Ishikawa (cell line): ENCODE results near the gene SNX4.

Source experiments
- CEBPB ChIP-seq: IDR thresholded peaks from 2 replicates; pipeline ENCODE4 v1.6.1; 2012
- CREB1 ChIP-seq: IDR thresholded peaks from 2 replicates; pipeline ENCODE4 v1.6.1; 2012; ENCODE audit warnings: low read depth
- EGR1 ChIP-seq: IDR thresholded peaks from 2 replicates; pipeline ENCODE4 v1.6.1; 2012
- EP300 ChIP-seq: IDR thresholded peaks from 2 replicates; pipeline ENCODE4 v1.6.1; 2012; ENCODE audit warnings: borderline replicate concordance
- FOXM1 ChIP-seq: IDR thresholded peaks from 2 replicates; pipeline ENCODE4 v1.6.1; 2012; ENCODE audit warnings: low read depth, borderline replicate concordance
- NFIC ChIP-seq: IDR thresholded peaks from 2 replicates; pipeline ENCODE4 v1.6.1; 2012
- RAD21 ChIP-seq: IDR thresholded peaks from 2 replicates; pipeline ENCODE4 v1.6.1; 2012; ENCODE audit warnings: low read depth
- REST ChIP-seq: IDR thresholded peaks from 2 replicates; pipeline ENCODE4 v1.6.1; 2012; ENCODE audit warnings: low read depth, mild to moderate bottlenecking
- TAF1 ChIP-seq: IDR thresholded peaks from 2 replicates; pipeline ENCODE4 v1.6.1; 2012; ENCODE audit warnings: low read depth, mild to moderate bottlenecking
- TCF12 ChIP-seq: IDR thresholded peaks from 2 replicates; pipeline ENCODE4 v1.6.1; 2012; ENCODE audit warnings: low read depth
- TEAD4 ChIP-seq: IDR thresholded peaks from 2 replicates; pipeline ENCODE4 v1.6.1; 2012
- YY1 ChIP-seq: IDR thresholded peaks from 2 replicates; pipeline ENCODE4 v1.6.1; 2012; ENCODE audit warnings: low read depth
- ZBTB7A ChIP-seq: IDR thresholded peaks from 2 replicates; pipeline ENCODE4 v1.6.1; 2012; ENCODE audit warnings: low read depth
- TF ChIP-seq, protein P1 (sequence below): IDR thresholded peaks from 2 replicates; pipeline ENCODE4 v1.6.1; 2012
- TF ChIP-seq, protein P2 (sequence below): IDR thresholded peaks from 2 replicates; pipeline ENCODE4 v1.6.1; 2012

The SNX4 gene

GRCh38 chr3:125496701-125497100 is 23.3 kb downstream of the SNX4 start:
- TF ChIP-seq CEBPB: no peak
- TF ChIP-seq TEAD4: no peak
- TF ChIP-seq, protein P1, sequence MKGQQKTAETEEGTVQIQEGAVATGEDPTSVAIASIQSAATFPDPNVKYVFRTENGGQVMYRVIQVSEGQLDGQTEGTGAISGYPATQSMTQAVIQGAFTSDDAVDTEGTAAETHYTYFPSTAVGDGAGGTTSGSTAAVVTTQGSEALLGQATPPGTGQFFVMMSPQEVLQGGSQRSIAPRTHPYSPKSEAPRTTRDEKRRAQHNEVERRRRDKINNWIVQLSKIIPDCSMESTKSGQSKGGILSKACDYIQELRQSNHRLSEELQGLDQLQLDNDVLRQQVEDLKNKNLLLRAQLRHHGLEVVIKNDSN: no peak
- no peak for TF ChIP-seq EP300
- no peak for TF ChIP-seq TAF1
- TF ChIP-seq, protein P2, sequence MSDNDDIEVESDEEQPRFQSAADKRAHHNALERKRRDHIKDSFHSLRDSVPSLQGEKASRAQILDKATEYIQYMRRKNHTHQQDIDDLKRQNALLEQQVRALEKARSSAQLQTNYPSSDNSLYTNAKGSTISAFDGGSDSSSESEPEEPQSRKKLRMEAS: no peak
- no peak for TF ChIP-seq FOXM1
- TF ChIP-seq CREB1: no peak
- TF ChIP-seq EGR1: no peak
- TF ChIP-seq REST: no peak

DNA sequence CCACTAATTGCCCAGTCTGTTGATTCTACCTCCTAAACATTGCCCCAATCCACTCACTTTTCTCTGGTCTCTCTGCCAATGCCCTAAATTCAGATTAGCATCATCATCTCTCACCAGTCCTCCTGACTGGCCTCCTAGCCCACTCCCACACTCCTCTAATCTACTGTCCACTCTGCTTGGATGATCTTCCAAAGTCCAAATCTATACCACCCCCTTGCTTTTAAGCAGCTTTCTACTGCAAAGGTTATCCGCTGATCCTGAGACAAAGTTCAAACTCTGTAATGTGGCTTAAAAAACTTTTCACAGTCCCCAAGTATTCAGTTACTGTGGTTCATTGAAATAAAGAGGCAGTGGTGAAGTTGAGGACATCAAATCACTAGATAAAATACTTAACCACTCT is 37.6 kb downstream of the SNX4 start:
- TF ChIP-seq RAD21: no peak
- TF ChIP-seq, protein P1: no peak
- no peak for TF ChIP-seq CREB1
- TF ChIP-seq EGR1: no peak
- TF ChIP-seq EP300: no peak
- TF ChIP-seq CEBPB: no peak
- TF ChIP-seq TCF12: no peak
- no peak for TF ChIP-seq TAF1
- no peak for TF ChIP-seq ZBTB7A
- TF ChIP-seq TEAD4: no peak
- TF ChIP-seq YY1: no peak
- TF ChIP-seq, protein P2: no peak
- TF ChIP-seq NFIC: no peak

DNA sequence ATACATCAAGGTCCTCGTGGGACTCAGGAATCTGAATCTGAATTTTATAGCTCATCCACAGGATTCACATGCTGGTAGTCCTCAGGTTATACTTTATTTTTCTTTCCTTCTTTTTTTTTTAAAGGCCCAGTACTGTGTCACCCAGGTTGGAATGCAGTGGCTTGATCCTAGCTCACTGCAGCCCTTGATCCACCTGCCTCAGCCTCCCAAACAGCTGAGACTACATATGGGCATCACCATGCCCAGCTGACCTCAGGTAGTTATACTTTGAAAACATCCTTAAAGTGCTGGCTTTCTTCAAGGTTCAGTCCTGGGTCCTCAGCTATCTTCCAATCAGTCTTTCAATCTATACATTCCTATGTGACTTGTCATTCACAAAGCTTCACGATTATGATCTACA is 38.2 kb downstream of the SNX4 start:
- TF ChIP-seq TEAD4: no peak
- TF ChIP-seq NFIC: no peak
- TF ChIP-seq ZBTB7A: no peak
- TF ChIP-seq TAF1: no peak
- no peak for TF ChIP-seq EGR1
- TF ChIP-seq, protein P2: no peak
- TF ChIP-seq YY1: no peak
- TF ChIP-seq REST: no peak
- TF ChIP-seq FOXM1: no peak
- TF ChIP-seq TCF12: no peak
- no peak for TF ChIP-seq RAD21
- TF ChIP-seq, protein P1: no peak
- TF ChIP-seq CREB1: no peak
- TF ChIP-seq EP300: no peak
- no peak for TF ChIP-seq CEBPB

GRCh38 chr3:125480656-125481374 is 39.2 kb downstream of the SNX4 start:
- TF ChIP-seq FOXM1: no peak
- TF ChIP-seq, protein P1: no peak
- TF ChIP-seq ZBTB7A: no peak
- TF ChIP-seq EGR1: no peak
- no peak for TF ChIP-seq REST
- no peak for TF ChIP-seq CREB1
- TF ChIP-seq TCF12: no peak
- TF ChIP-seq RAD21: no peak
- no peak for TF ChIP-seq NFIC
- no peak for TF ChIP-seq EP300
- no peak for TF ChIP-seq TAF1
- no peak for TF ChIP-seq YY1
- TF ChIP-seq, protein P2: no peak
- no peak for TF ChIP-seq TEAD4
- no peak for TF ChIP-seq CEBPB
